ENCODE results near the gene EMX1.

DNA sequence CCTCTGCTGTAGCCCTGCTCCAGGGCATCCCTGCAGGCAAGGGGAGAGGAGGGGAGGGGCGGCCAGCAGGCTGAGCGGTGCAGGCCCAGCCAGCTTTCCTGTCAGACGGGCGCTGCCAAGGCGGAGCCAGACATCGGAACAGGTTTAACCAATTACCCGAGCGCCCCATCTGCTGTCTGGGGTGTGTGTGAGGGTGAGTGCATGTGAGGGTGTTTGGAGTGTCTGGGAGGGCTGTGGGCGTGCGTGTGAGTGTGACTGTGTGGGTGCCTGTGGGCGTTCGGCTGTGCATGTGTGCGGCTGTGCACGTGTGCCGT lies 20.0 kb downstream of the EMX1 start:
- TF ChIP-seq CTCF (conservative IDR thresholded peaks at IDR 0.05; ENCODE audit: low read length) = no peak
- no peak for TF ChIP-seq EZH2phosphoT487 (IDR thresholded peaks at IDR 0.05; ENCODE audit: borderline replicate concordance)
